ENCODE data around the gene HRAS.

- no peak for TF ChIP-seq EZH2 (IDR thresholded peaks at IDR 0.05; ENCODE audit: borderline replicate concordance, low read depth, low read length, poor library complexity, severe bottlenecking)
- no peak for TF ChIP-seq CTCF (conservative IDR thresholded peaks at IDR 0.05; ENCODE audit: low read depth, low read length)
Observed at GRCh38 chr11:504053-504993, 31.1 kb downstream of the HRAS start.

Measured in A673 (cell line).